ENCODE measurements around the gene ADGRF1.

The ADGRF1 gene

DNA sequence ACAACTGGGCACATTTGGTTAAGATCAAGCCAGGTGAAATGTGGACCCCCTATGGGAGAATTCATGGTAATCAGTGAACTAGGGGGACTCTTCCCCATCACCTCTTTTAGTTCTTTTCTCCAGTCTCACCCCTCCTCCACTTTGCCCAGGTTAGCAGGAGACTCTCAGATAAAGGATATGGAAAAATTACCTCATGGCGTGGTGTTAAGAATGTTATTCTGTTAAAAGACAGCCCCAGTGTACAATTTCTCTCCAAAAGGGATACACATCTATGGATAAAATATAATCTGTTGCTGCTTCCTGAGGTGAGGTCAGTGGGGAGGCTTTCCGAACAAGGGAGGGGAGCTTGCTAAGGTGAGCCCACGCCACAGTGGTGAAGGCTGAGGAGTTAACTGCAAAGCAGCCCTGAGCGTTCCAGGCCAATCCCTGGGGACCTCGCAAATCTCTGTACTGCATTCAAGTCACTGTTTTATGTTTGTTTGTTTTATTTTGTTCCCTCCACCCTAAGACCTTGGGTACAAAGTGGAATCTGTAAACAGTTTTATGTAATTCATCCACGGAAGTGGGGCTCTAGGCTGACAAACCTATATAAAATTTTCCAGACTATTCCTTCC lies 52.0 kb downstream of the ADGRF1 start:
- Histone ChIP-seq H3K27me3 (ENCODE audit: control insufficient read depth, insufficient read depth, low read length) (no peaks in the 10 kb centered on the region), H3K36me3 (ENCODE audit: control insufficient read depth, insufficient read depth, low read length) (no peaks in the 10 kb centered on the region), H3K4me1 (ENCODE audit: control insufficient read depth, insufficient read depth, low read length) (peaks cover 20% of the 10 kb centered on the region), H3K9ac (ENCODE audit: low read length) (no peak overlapping the region), H3K9me3 (ENCODE audit: control insufficient read depth, low read length) (no peaks in the 10 kb centered on the region), H3K4me3 (ENCODE audit: low read length) (no peak overlapping the region)

DNA sequence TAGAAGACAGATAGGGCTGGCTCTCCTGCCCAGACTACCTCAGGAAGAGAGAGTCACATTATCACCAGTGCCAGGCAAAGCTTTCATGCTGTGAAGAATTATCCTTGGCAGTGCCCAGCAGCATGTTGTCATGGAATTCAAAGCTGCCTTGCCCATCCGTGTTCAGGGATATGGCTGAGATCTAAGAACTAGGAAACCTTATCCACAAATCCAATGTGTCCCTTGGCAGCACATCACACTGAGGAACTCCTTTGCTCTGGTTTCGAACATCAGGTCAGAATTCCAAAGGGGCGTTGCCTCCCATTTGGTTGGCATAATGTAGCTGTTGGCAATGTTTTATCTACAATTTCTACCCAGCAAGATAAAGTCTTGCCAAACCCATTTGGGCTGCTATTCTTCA lies 52.7 kb downstream of the ADGRF1 start:
- no peak overlapping the region for H3K9ac ChIP-seq (ENCODE audit: low read length)
- H3K9me3 ChIP-seq (ENCODE audit: control insufficient read depth, low read length): no peaks in the 10 kb centered on the region
- no peaks in the 10 kb centered on the region for H3K27me3 ChIP-seq (ENCODE audit: control insufficient read depth, insufficient read depth, low read length)
- no peak overlapping the region for H3K4me3 ChIP-seq (ENCODE audit: low read length)
- no peaks in the 10 kb centered on the region for H3K36me3 ChIP-seq (ENCODE audit: control insufficient read depth, insufficient read depth, low read length)
- peaks cover 22% of the 10 kb centered on the region for H3K4me1 ChIP-seq (ENCODE audit: control insufficient read depth, insufficient read depth, low read length)

DNA sequence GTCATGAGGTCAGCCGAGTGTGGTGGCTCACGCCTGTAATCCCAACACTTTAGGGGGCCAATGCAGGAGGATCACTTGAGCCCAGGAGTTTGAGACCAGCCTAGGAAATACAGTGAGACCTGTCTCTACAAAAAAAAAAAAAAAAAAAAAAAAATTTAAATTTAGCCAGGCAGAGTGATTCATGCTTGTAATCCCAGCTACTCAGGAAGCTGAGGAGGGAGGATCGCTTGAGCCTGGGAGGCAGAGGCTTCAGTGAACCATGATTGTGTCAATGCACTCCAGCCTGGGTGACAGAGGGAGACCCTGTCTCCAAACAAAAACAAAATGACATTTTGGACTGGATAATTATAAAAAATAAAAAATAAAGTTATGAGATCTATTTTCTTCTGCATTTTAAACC lies 56.2 kb downstream of the ADGRF1 start:
- Histone ChIP-seq H3K4me1 (ENCODE audit: control insufficient read depth, insufficient read depth, low read length) (peaks cover 30% of the 10 kb centered on the region), H3K4me3 (ENCODE audit: low read length) (no peak overlapping the region), H3K27me3 (ENCODE audit: control insufficient read depth, insufficient read depth, low read length) (no peaks in the 10 kb centered on the region), H3K9ac (ENCODE audit: low read length) (no peak overlapping the region), H3K9me3 (ENCODE audit: control insufficient read depth, low read length) (no peaks in the 10 kb centered on the region), H3K36me3 (ENCODE audit: control insufficient read depth, insufficient read depth, low read length) (no peaks in the 10 kb centered on the region)

DNA sequence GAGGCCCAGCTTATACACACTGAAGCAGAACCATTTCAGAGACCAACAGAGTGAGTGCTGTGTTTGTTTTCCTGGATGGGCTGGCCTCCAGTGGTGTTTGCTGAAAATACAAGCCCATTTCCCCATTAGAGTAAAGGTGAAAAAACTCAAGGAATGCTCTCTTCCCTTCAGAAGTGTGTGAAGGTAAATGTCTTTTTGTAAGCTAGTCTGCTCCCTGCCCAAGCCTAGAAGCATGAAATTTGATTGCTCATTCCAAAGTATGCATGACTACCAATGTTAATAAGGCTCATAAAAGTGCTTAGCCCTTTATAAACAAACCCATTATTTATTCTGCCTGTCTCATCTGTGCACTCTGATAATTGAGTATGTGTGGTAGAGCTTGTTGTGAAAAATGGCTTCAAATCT lies 59.1 kb downstream of the ADGRF1 start:
- no peaks in the 10 kb centered on the region for H3K36me3 ChIP-seq (ENCODE audit: control insufficient read depth, insufficient read depth, low read length)
- H3K9ac ChIP-seq (ENCODE audit: low read length): no peak overlapping the region
- peaks cover 16% of the 10 kb centered on the region for H3K4me1 ChIP-seq (ENCODE audit: control insufficient read depth, insufficient read depth, low read length)
- no peaks in the 10 kb centered on the region for H3K27me3 ChIP-seq (ENCODE audit: control insufficient read depth, insufficient read depth, low read length)
- H3K9me3 ChIP-seq (ENCODE audit: control insufficient read depth, low read length): no peaks in the 10 kb centered on the region
- H3K4me3 ChIP-seq (ENCODE audit: low read length): no peak overlapping the region

DNA sequence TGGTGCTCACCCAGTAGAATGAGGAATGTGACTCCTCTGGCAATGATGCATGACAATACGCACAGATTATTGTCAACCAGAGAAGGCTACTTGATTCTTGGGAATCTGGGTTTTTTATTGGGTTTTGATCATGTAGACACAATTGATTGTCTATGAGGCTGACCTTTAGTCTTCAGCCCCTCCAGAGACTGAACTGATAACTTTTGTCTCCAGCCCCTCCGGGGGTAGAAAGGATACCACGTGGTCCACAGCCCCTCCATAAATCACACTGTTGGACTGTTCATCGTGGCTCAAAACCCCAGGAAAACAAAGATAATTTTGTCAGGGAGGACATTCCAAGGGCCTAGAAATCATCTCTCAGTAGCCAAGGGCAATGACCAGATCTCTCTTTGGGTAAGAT lies 62.9 kb downstream of the ADGRF1 start:
- no peaks in the 10 kb centered on the region for H3K27me3 ChIP-seq (ENCODE audit: control insufficient read depth, insufficient read depth, low read length)

DNA sequence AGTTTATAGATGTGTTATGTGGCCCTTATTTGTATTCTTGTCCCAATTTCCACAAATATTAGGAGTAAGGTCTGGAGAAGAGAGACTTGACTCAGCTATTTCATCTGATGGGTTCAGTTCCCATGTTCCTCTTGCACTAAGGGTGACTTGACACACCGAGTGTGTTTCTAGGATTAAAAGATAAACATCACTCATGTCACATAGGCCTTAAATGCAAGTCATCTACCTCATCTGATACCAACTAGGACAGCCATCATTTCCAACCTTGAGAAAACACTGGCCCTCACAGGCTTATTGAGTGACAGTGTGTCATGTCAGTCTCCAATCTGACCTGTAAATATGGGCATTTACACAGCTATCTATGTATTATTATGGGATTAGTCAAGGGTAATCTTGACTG lies 67.3 kb downstream of the ADGRF1 start:
- H3K4me3 ChIP-seq (ENCODE audit: low read length): no peak overlapping the region
- no peaks in the 10 kb centered on the region for H3K36me3 ChIP-seq (ENCODE audit: control insufficient read depth, insufficient read depth, low read length)
- H3K4me1 ChIP-seq (ENCODE audit: control insufficient read depth, insufficient read depth, low read length): no peaks in the 10 kb centered on the region
- H3K27me3 ChIP-seq (ENCODE audit: control insufficient read depth, insufficient read depth, low read length): no peaks in the 10 kb centered on the region
- no peaks in the 10 kb centered on the region for H3K9me3 ChIP-seq (ENCODE audit: control insufficient read depth, low read length)
- H3K9ac ChIP-seq (ENCODE audit: low read length): no peak overlapping the region

More for the DNA sequence above, 62.9 kb downstream of the ADGRF1 start:
- H3K9me3 ChIP-seq (ENCODE audit: control insufficient read depth, low read length): no peaks in the 10 kb centered on the region
- H3K4me3 ChIP-seq (ENCODE audit: low read length): no peak overlapping the region
- no peaks in the 10 kb centered on the region for H3K36me3 ChIP-seq (ENCODE audit: control insufficient read depth, insufficient read depth, low read length)
- no peak overlapping the region for H3K9ac ChIP-seq (ENCODE audit: low read length)
- H3K4me1 ChIP-seq (ENCODE audit: control insufficient read depth, insufficient read depth, low read length): peaks cover 7% of the 10 kb centered on the region

DNA sequence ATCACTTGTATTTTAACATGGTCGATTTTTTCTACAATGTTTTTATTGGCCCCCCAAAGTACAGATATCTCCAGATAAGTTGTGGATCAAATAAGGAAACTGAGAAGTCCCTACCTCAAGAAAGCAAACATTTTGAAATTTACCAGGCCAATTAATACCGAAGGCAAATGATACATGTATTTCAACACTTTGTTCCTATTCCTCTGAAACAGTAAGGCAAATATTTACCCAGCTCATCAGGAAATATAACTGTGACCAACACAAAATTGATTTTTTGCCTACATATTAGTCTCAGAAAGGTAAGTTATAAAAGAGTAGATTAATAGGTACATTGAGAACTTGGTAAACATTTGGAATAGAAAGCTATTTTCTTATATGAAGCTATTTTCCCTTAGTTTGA lies 69.1 kb downstream of the ADGRF1 start:
- Histone ChIP-seq H3K9me3 (ENCODE audit: control insufficient read depth, low read length) (no peaks in the 10 kb centered on the region), H3K4me1 (ENCODE audit: control insufficient read depth, insufficient read depth, low read length) (no peaks in the 10 kb centered on the region), H3K36me3 (ENCODE audit: control insufficient read depth, insufficient read depth, low read length) (no peaks in the 10 kb centered on the region)

DNA sequence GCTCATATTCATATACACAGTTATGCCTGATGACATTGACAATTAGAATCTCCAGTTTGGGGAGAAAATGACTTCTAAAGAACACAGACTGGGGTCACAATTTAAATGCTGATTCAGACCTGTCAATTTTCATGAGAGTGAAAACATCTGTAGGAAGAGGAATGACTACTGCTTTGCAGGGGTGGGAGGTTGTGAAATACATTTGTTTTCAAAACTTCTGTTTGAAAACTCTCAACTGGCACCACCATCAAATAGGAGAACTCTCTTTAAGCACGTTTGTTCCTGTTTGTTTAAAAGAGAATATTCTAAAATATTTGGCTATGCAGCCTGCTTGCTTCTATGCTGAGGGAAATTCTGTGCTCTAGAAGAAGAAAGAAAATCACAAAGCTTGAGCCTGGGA lies 69.6 kb downstream of the ADGRF1 start:
- Histone ChIP-seq H3K4me1 (ENCODE audit: control insufficient read depth, insufficient read depth, low read length) (no peaks in the 10 kb centered on the region), H3K9ac (ENCODE audit: low read length) (no peak overlapping the region), H3K27me3 (ENCODE audit: control insufficient read depth, insufficient read depth, low read length) (no peaks in the 10 kb centered on the region), H3K9me3 (ENCODE audit: control insufficient read depth, low read length) (no peaks in the 10 kb centered on the region), H3K36me3 (ENCODE audit: control insufficient read depth, insufficient read depth, low read length) (no peaks in the 10 kb centered on the region), H3K4me3 (ENCODE audit: low read length) (no peak overlapping the region)

More for the DNA sequence above, 69.1 kb downstream of the ADGRF1 start:
- H3K9ac ChIP-seq (ENCODE audit: low read length): no peak overlapping the region
- H3K4me3 ChIP-seq (ENCODE audit: low read length): no peak overlapping the region
- no peaks in the 10 kb centered on the region for H3K27me3 ChIP-seq (ENCODE audit: control insufficient read depth, insufficient read depth, low read length)

DNA sequence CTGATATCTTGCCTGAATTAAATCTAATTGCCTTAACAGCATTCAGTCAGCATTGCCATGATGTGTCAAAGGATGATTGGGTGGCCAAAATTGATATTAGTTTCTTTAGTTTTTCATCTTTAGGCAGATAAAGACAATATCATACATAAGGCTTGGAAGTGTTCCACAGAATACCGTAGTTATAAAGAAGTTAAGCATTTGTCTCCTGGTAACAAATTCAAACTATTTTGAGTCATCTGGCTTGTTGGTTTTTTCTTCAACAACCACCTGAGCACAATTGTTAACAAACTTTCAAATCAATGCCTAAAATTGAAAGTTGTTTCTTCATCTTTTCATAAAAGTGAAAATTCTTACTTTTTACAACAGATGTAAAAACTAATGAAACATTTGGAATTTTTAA lies 72.9 kb downstream of the ADGRF1 start:
- Histone ChIP-seq H3K36me3 (ENCODE audit: control insufficient read depth, insufficient read depth, low read length) (no peaks in the 10 kb centered on the region), H3K9ac (ENCODE audit: low read length) (no peak overlapping the region), H3K27me3 (ENCODE audit: control insufficient read depth, insufficient read depth, low read length) (no peaks in the 10 kb centered on the region), H3K4me1 (ENCODE audit: control insufficient read depth, insufficient read depth, low read length) (no peaks in the 10 kb centered on the region), H3K4me3 (ENCODE audit: low read length) (no peak overlapping the region), H3K9me3 (ENCODE audit: control insufficient read depth, low read length) (no peaks in the 10 kb centered on the region)

DNA sequence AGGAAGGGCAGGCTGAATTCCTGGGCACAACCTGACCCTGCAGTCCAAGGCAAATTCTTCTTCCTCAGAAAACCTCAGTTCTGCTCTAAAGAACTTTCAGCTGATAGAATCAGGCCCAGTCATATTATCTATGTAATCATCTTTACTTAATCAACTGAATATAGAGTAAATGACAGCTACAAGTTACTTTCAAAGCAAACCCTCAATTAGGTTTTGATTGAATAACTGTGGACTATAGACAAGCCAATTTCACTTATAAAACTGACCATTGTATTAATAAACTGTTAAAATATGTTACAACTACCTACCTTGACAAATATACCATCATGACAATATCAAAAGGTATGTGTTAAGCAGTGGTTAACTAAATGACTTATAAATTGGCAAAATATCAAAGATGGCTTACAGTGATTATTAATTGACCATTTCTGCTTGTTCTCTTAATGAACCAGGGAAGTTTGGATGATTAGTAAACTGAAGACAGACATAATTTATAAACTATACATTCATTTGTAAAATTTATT lies 74.2 kb downstream of the ADGRF1 start:
- Histone ChIP-seq H3K36me3 (ENCODE audit: control insufficient read depth, insufficient read depth, low read length) (no peaks in the 10 kb centered on the region), H3K4me3 (ENCODE audit: low read length) (no peak overlapping the region)

DNA sequence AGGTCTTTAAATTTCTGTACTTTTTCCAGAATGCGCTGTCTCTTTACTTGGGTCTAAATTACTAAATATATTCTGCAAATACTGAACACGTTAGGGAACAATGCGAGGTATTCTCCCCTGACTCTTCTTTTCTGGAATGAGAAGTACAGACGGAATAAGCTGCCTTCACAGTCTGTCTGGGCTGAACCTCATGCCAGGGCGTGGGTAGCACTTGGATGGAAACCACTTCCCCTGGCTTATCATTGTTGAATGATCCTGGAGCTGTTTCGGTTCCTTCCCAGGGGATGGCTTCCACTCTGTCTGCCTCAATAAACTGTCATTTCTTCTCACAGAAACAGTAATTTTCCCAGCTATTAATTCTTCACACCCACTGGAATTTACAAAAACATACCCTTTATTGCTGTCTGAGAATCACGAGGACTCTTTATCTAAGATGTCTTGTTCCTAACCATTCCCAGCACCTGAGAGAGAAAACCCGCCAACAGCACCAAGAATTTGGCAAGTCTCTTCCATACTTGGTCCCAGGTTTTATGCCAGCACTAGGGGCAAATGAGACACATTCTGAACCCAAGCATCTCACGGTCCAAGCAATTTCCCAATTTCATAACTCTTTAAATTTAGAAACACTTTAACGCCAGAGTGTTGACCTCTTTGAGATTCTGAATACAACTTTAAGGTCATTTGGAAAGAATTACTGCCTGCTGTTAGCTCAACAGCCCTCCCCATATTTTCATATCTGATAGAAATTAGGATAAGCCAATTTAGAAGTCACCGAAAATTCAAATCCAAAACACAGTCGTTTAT lies 77.2 kb downstream of the ADGRF1 start:
- Histone ChIP-seq H3K36me3 (ENCODE audit: control insufficient read depth, insufficient read depth, low read length) (no peaks in the 10 kb centered on the region), H3K4me3 (ENCODE audit: low read length) (no peak overlapping the region), H3K27me3 (ENCODE audit: control insufficient read depth, insufficient read depth, low read length) (no peaks in the 10 kb centered on the region), H3K4me1 (ENCODE audit: control insufficient read depth, insufficient read depth, low read length) (no peaks in the 10 kb centered on the region), H3K9me3 (ENCODE audit: control insufficient read depth, low read length) (no peaks in the 10 kb centered on the region), H3K9ac (ENCODE audit: low read length) (no peak overlapping the region)

More for the DNA sequence above, 74.2 kb downstream of the ADGRF1 start:
- Histone ChIP-seq H3K27me3 (ENCODE audit: control insufficient read depth, insufficient read depth, low read length) (no peaks in the 10 kb centered on the region), H3K4me1 (ENCODE audit: control insufficient read depth, insufficient read depth, low read length) (no peaks in the 10 kb centered on the region), H3K9me3 (ENCODE audit: control insufficient read depth, low read length) (no peaks in the 10 kb centered on the region), H3K9ac (ENCODE audit: low read length) (no peak overlapping the region)

DNA sequence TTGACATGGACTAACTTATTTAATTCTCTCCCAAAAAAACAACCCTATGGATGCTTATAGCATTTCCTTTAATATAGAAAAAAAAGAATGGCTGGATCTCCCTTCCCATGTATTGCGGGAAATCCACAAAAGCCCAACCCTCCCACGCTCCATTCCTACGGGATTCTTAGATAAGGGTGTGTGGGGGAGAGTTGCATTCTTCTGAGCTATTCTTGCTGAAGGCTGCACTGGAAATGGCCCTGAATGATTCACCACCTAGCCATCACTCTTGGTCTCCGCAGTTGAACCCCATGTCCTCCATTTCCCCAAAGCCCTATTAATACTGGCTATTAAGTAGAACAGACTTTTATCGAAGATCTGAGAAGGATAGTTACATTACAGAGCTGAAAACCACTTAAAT lies 78.5 kb downstream of the ADGRF1 start:
- H3K27me3 ChIP-seq (ENCODE audit: control insufficient read depth, insufficient read depth, low read length): no peaks in the 10 kb centered on the region
- H3K4me3 ChIP-seq (ENCODE audit: low read length): no peak overlapping the region
- H3K36me3 ChIP-seq (ENCODE audit: control insufficient read depth, insufficient read depth, low read length): no peaks in the 10 kb centered on the region
- H3K9me3 ChIP-seq (ENCODE audit: control insufficient read depth, low read length): no peaks in the 10 kb centered on the region
- no peaks in the 10 kb centered on the region for H3K4me1 ChIP-seq (ENCODE audit: control insufficient read depth, insufficient read depth, low read length)
- H3K9ac ChIP-seq (ENCODE audit: low read length): no peak overlapping the region

Measured in mucosa of stomach (tissue), 1 donor.